HepG2 (cell line): ENCODE data around the gene CACNA1I. TPM values are rescaled to one million over a fixed set of nuclear protein-coding genes. Genes with fewer than 3 reads are reported as not detected.

Experiments used
- ATAC-seq: fragments of 200-7000 bp; cut with Tn5 transposase; 3 replicates; pipeline ENCODE4 v1.9.1; 2020; ENCODE audit warnings: mild to moderate bottlenecking, moderate library complexity
- BruUV-seq: library from RNA; stranded (reverse); fragments of 400-500 nt; replicated peaks from 2 replicates; lab custom pipeline; 2021; lab: Mats Ljungman, UMichigan
- CTCF ChIA-PET: fragments of 300-600 bp; formaldehyde crosslinking; extraction: SDS; loops from one replicate; lab custom pipeline; 2021; ENCODE audit warnings: low total read pairs, inconsistent platforms, low intra/inter-chr PET ratio; lab: Yijun Ruan, JAX
- POLR2A ChIA-PET: fragments of 350-600 bp; sonication (Branson Sonifier 250); formaldehyde crosslinking; loops from one replicate; lab custom pipeline; 2020; ENCODE audit warnings: antibody characterized with exemption, inconsistent platforms; lab: Yijun Ruan, JAX
- DNase-seq: peaks from one replicate; pipeline ENCODE4 v3.0.0-alpha.2; 2015; ENCODE audit warnings: low spot score
- FAIRE-seq: peaks from 3 replicates; lab custom pipeline; 2011; peaks lifted over from hg19 to GRCh38; lab: Jason Lieb, UNC
- H2AFZ ChIP-seq: one replicate; pipeline ENCODE4 v1.6.1; 2011; ENCODE audit warnings: low read length, inconsistent platforms
- H3K27ac ChIP-seq: fragments of 300-600 bp; 3 replicates; pipeline ENCODE4 v1.8.0; 2011; ENCODE audit warnings: mixed run types, mild to moderate bottlenecking, mixed read lengths, low read length, inconsistent platforms; ENCODE audit not compliant: insufficient read depth; ENCODE audit errors: extremely low read length
- H3K27me3 ChIP-seq, 2 experiments: fragments of 200-600 bp in 1 of 2; 2 replicates in 1 of 2; 3 replicates in 1 of 2; pipeline versions ENCODE4 v1.6.0 to v1.8.0; 2011; ENCODE audit warnings: low read length in 2 of 2, mild to moderate bottlenecking in 2 of 2, moderate library complexity in 2 of 2, inconsistent platforms in 1 of 2; ENCODE audit not compliant: insufficient read depth in 2 of 2, control insufficient read depth in 1 of 2
- H3K36me3 ChIP-seq, 2 experiments: fragments of 200-600 bp in 1 of 2; replicated peaks in 1 of 2; 2 replicates in 1 of 2; 3 replicates in 1 of 2; pipeline versions ENCODE4 v1.5.1 to v1.8.0; 2011; ENCODE audit warnings: low read length in 2 of 2, inconsistent platforms in 1 of 2; ENCODE audit not compliant: insufficient read depth in 2 of 2, control insufficient read depth in 1 of 2
- H3K4me1 ChIP-seq: 2 replicates; pipeline ENCODE4 v1.5.1; 2012; ENCODE audit warnings: low read length, inconsistent platforms; ENCODE audit not compliant: insufficient read depth
- H3K4me2 ChIP-seq: 2 replicates; pipeline ENCODE4 v1.6.0; 2011; ENCODE audit warnings: low read depth, low read length, inconsistent platforms
- H3K4me3 ChIP-seq, 3 experiments: fragments of 200-600 bp in 1 of 3; sonication (generic), shearing (Covaris generic) in 1 of 3; replicated peaks in 1 of 3; 2 replicates each; pipeline ENCODE4 v1.5.1; 2011 to 2016; ENCODE audit warnings: low read length in 3 of 3, inconsistent platforms in 2 of 3, low read depth in 2 of 3, mild to moderate bottlenecking in 2 of 3, control low read depth in 1 of 3, mixed read lengths in 1 of 3; ENCODE audit not compliant: insufficient read depth in 1 of 3
- H3K79me2 ChIP-seq: one replicate; pipeline ENCODE4 v1.6.1; 2011; ENCODE audit warnings: low read length, inconsistent platforms; ENCODE audit not compliant: insufficient read depth
- H3K9ac ChIP-seq: 2 replicates; pipeline ENCODE4 v1.6.0; 2011; ENCODE audit warnings: mild to moderate bottlenecking, low read depth, low read length, inconsistent platforms; ENCODE audit not compliant: insufficient read depth
- H3K9me3 ChIP-seq: 2 replicates; pipeline ENCODE4 v1.5.1; 2012; ENCODE audit warnings: mild to moderate bottlenecking, low read length
- H4K20me1 ChIP-seq: 2 replicates; pipeline ENCODE4 v1.6.0; 2011; ENCODE audit warnings: inconsistent platforms, mild to moderate bottlenecking, low read length, moderate library complexity; ENCODE audit not compliant: insufficient read depth
- ATF2 ChIP-seq: sonication (generic); formaldehyde crosslinking; IDR thresholded peaks from 2 replicates; pipeline ENCODE4 v1.4.0; 2020; ENCODE audit warnings: missing genetic modification reagents
- GZF1 ChIP-seq: sonication (generic); formaldehyde crosslinking; IDR thresholded peaks from 2 replicates; pipeline ENCODE4 v1.5.1; 2020; ENCODE audit warnings: mild to moderate bottlenecking, missing genetic modification reagents
- HMG20A ChIP-seq: IDR thresholded peaks from 2 replicates; pipeline ENCODE4 v1.6.1; 2016; ENCODE audit warnings: borderline replicate concordance
- NCOA5 ChIP-seq: sonication (generic); formaldehyde crosslinking; IDR thresholded peaks from 2 replicates; pipeline ENCODE4 v1.4.0; 2020; ENCODE audit warnings: missing genetic modification reagents
- NR2C2 ChIP-seq: sonication (generic); formaldehyde crosslinking; IDR thresholded peaks from 2 replicates; pipeline ENCODE4 v1.4.0; 2020; ENCODE audit warnings: missing genetic modification reagents, mild to moderate bottlenecking, moderate library complexity, borderline replicate concordance
- PRDM10 ChIP-seq: sonication (generic); formaldehyde crosslinking; IDR thresholded peaks from 2 replicates; pipeline ENCODE4 v1.4.0; 2020; ENCODE audit warnings: low read depth, missing genetic modification reagents
- SKI ChIP-seq: fragments of 450-650 bp; IDR thresholded peaks from one replicate; pipeline ENCODE4 v1.6.1; 2018; ENCODE audit warnings: mild to moderate bottlenecking; ENCODE audit not compliant: partially characterized antibody
- ZNF124 ChIP-seq: sonication (generic); formaldehyde crosslinking; IDR thresholded peaks from 2 replicates; pipeline ENCODE4 v1.4.0; 2020; ENCODE audit warnings: missing genetic modification reagents
- ZNF274 ChIP-seq: sonication (generic); formaldehyde crosslinking; IDR thresholded peaks from 2 replicates; pipeline ENCODE4 v1.5.1; 2020; ENCODE audit warnings: mild to moderate bottlenecking, missing genetic modification reagents
- ZNF484 ChIP-seq: sonication (generic); formaldehyde crosslinking; IDR thresholded peaks from 2 replicates; pipeline ENCODE4 v1.5.1; 2020; ENCODE audit warnings: mild to moderate bottlenecking, low read depth, missing genetic modification reagents, borderline replicate concordance
- ZNF775 ChIP-seq: sonication (generic); formaldehyde crosslinking; IDR thresholded peaks from 2 replicates; pipeline ENCODE4 v1.4.0; 2020; ENCODE audit warnings: missing genetic modification reagents, mild to moderate bottlenecking, moderate library complexity, borderline replicate concordance
- ZNF792 ChIP-seq: IDR thresholded peaks from 2 replicates; pipeline ENCODE4 v1.6.1; 2016
- ZNF879 ChIP-seq: sonication (generic); formaldehyde crosslinking; IDR thresholded peaks from 2 replicates; pipeline ENCODE4 v1.8.1; 2023; ENCODE audit warnings: missing genetic modification reagents
- ZZZ3 ChIP-seq: sonication (generic); formaldehyde crosslinking; IDR thresholded peaks from 2 replicates; pipeline ENCODE4 v1.4.0; 2020; ENCODE audit warnings: missing genetic modification reagents, mild to moderate bottlenecking, borderline replicate concordance
- WGBS: methylation state at CpG from one replicate; pipeline ENCODE4 v1.1.6; 2017; ENCODE audit warnings: low lambda C conversion rate; 5-methylcytosine and 5-hydroxymethylcytosine counted together
- in situ Hi-C: cut with HindIII; loops from 2 replicates; pipeline ENCODE4 v1.10.0; 2017; ENCODE audit warnings: low pct_unique_long_range_greater_than_20kb; ENCODE audit not compliant: extremely low pct_ligation_motif_present
- intact Hi-C: fragments of 100-400 bp; cut with micrococcal nuclease; formaldehyde crosslinking; loops from one replicate; pipeline ENCODE4 v1.10.0; 2022; ENCODE audit not compliant: unreplicated experiment
- polyA plus RNA-seq, 8 experiments: library from polyadenylated mRNA; depleted of rRNA in 3 of 8; stranded (reverse) in 7 of 8; unstranded in 1 of 8; fragments of >200 nt; fragmentation: Illumina TruSeq in 4 of 8; extraction: Trizol in 4 of 8; gene quantifications; 2 replicates each; pipeline versions ENCODE4 v1.2.1 to v1.2.3, GENCODE V29; 2011 to 2016; ENCODE audit warnings: low read depth in 4 of 8, missing spikeins in 1 of 8, mixed read lengths in 1 of 8; ENCODE audit not compliant: insufficient read depth in 1 of 8
- total RNA-seq, 5 experiments: library from RNA; depleted of rRNA; stranded (reverse); fragments of >200 nt; fragmentation: Illumina TruSeq; extraction: Trizol; gene quantifications; 2 replicates each; pipeline ENCODE4 v1.2.3, GENCODE V29; 2016; ENCODE audit warnings: low read depth in 1 of 5
- TF ChIP-seq, protein P1 (sequence below): IDR thresholded peaks from 2 replicates; pipeline ENCODE4 v1.4.0; 2020; ENCODE audit warnings: mild to moderate bottlenecking, missing genetic modification reagents

Gene CACNA1I
- total and polyA plus RNA-seq, 2 of the 13 experiments (the other 11 are each of a cell fraction or from before 2014, with no cell fraction given): not detected

DNA sequence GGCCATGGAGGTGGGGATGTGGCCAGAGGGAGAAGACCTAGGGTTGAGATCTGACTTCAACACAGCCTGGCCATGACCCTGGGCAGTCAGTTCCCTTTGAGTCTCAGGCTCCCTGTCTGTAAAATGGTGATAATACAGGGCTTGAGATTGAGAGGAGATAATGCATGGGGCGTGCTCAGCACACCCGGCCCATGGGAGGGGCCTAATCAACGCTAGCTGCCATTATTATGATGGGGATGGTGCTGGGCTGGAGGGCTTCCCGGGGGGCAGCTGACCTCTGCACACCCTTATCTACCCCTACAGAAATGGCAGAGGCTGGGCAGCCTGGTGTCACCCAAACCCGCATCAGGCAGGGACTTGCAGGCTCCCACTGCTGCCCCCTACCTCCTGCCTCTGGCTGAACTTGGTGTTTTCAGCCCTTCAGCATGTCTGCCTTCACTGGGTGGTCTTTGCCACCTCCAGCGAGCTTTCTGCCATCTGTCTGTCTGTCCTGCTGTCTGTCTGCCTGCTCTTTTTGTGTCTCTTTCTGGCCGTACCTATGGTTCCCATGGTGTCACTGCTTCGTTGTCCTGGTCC is 84.5 kb downstream of the CACNA1I start:
- H3K27me3 ChIP-seq: peaks cover 6 to 51% of the 10 kb centered on the region in 2 experiments
- DNase-seq: no peak
- H3K27ac ChIP-seq: no peak overlapping the region
- no TSS peak for BruUV-seq
- intact Hi-C loops (no loop called here), in situ Hi-C loops (no loop called here)
- no peaks in the 10 kb centered on the region for H3K4me1 ChIP-seq
- no peak for ATAC-seq
- 6% methylated on average over 5 of the region's 8 CpGs for WGBS
- H2AFZ ChIP-seq: no peak overlapping the region
- H4K20me1 ChIP-seq: no peaks in the 10 kb centered on the region
- no peaks in the 10 kb centered on the region for H3K79me2 ChIP-seq
- POLR2A ChIA-PET: no interaction called here
- H3K4me3 ChIP-seq: no peak overlapping the region
- CTCF ChIA-PET: no interaction called here
- H3K9ac ChIP-seq: no peak overlapping the region
- FAIRE-seq: no peak
- H3K4me2 ChIP-seq: no peak overlapping the region
- H3K9me3 ChIP-seq: no peaks in the 10 kb centered on the region
- H3K36me3 ChIP-seq: no peaks in the 10 kb centered on the region
- TF ChIP-seq ZNF792 (CRISPR knock-in tag): no peak
- no peak for TF ChIP-seq ZNF775 (CRISPR knock-in tag)
- TF ChIP-seq ZNF484 (CRISPR knock-in tag): no peak
- no peak for TF ChIP-seq ZNF274 (CRISPR knock-in tag)
- no peak for TF ChIP-seq NCOA5
- TF ChIP-seq, protein P1, sequence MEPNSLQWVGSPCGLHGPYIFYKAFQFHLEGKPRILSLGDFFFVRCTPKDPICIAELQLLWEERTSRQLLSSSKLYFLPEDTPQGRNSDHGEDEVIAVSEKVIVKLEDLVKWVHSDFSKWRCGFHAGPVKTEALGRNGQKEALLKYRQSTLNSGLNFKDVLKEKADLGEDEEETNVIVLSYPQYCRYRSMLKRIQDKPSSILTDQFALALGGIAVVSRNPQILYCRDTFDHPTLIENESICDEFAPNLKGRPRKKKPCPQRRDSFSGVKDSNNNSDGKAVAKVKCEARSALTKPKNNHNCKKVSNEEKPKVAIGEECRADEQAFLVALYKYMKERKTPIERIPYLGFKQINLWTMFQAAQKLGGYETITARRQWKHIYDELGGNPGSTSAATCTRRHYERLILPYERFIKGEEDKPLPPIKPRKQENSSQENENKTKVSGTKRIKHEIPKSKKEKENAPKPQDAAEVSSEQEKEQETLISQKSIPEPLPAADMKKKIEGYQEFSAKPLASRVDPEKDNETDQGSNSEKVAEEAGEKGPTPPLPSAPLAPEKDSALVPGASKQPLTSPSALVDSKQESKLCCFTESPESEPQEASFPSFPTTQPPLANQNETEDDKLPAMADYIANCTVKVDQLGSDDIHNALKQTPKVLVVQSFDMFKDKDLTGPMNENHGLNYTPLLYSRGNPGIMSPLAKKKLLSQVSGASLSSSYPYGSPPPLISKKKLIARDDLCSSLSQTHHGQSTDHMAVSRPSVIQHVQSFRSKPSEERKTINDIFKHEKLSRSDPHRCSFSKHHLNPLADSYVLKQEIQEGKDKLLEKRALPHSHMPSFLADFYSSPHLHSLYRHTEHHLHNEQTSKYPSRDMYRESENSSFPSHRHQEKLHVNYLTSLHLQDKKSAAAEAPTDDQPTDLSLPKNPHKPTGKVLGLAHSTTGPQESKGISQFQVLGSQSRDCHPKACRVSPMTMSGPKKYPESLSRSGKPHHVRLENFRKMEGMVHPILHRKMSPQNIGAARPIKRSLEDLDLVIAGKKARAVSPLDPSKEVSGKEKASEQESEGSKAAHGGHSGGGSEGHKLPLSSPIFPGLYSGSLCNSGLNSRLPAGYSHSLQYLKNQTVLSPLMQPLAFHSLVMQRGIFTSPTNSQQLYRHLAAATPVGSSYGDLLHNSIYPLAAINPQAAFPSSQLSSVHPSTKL (CRISPR knock-in tag): no peak
- TF ChIP-seq ZNF124 (CRISPR knock-in tag): no peak
- no peak for TF ChIP-seq HMG20A (CRISPR knock-in tag)
- TF ChIP-seq ZNF879 (CRISPR knock-in tag): no peak
- TF ChIP-seq SKI: no peak
- TF ChIP-seq NR2C2 (CRISPR knock-in tag): no peak
- TF ChIP-seq PRDM10: no peak
- TF ChIP-seq GZF1 (CRISPR knock-in tag): no peak
- no peak for TF ChIP-seq ZZZ3
- TF ChIP-seq ATF2: no peak
